AG04450 (cell line): Measurements from ENCODE around the gene DEPDC1B. TPM values are rescaled to one million over a fixed set of nuclear protein-coding genes. Genes with fewer than 3 reads are reported as not detected.
"Not testable (repeated sequence)": the region's sequence is repeated elsewhere in the genome, so short reads cannot be mapped to it uniquely, and the experiment has no call there.

ENCODE experiments used
- CTCF ChIA-PET: fragments of 300-600, 350-600 bp; formaldehyde crosslinking; extraction: SDS; loops from one replicate; lab custom pipeline; 2022; ENCODE audit warnings: antibody characterized with exemption, inconsistent platforms; lab: Charles Lee
- POLR2A ChIA-PET: fragments of 350-600 bp; formaldehyde crosslinking; extraction: SDS; loops from one replicate; lab custom pipeline; 2021; ENCODE audit warnings: antibody characterized with exemption, inconsistent platforms; lab: Yijun Ruan, JAX
- DNase-seq: peaks from one replicate; pipeline ENCODE4 v3.0.0-alpha.2; 2011; ENCODE audit warnings: low read depth, low spot score
- H3K27ac ChIP-seq: one replicate; pipeline ENCODE4 v1.5.1; 2012; ENCODE audit warnings: low read depth, low read length, control low read depth
- H3K27me3 ChIP-seq: one replicate; pipeline ENCODE4 v1.6.0; 2012; ENCODE audit warnings: low read length; ENCODE audit not compliant: control insufficient read depth, insufficient read depth
- H3K4me3 ChIP-seq: 2 replicates; pipeline ENCODE4 v1.5.1; 2011; ENCODE audit warnings: mild to moderate bottlenecking, low read depth, low read length, control low read depth
- H3K9me3 ChIP-seq: 2 replicates; pipeline ENCODE4 v1.5.1; 2012; ENCODE audit warnings: low read length; ENCODE audit not compliant: control insufficient read depth, insufficient read depth
- CTCF ChIP-seq: IDR thresholded peaks from 2 replicates; pipeline ENCODE4 v1.5.1; 2011; ENCODE audit warnings: low read depth, low read length, control low read depth, inconsistent platforms
- polyA plus RNA-seq: library from polyadenylated mRNA; depleted of rRNA; stranded (reverse); fragments of >200 nt; gene quantifications from 2 replicates; pipeline ENCODE4 v1.2.3, GENCODE V29; 2011

DEPDC1B gene
- polyA plus RNA-seq, 1 experiment: 5.4 TPM

DNA sequence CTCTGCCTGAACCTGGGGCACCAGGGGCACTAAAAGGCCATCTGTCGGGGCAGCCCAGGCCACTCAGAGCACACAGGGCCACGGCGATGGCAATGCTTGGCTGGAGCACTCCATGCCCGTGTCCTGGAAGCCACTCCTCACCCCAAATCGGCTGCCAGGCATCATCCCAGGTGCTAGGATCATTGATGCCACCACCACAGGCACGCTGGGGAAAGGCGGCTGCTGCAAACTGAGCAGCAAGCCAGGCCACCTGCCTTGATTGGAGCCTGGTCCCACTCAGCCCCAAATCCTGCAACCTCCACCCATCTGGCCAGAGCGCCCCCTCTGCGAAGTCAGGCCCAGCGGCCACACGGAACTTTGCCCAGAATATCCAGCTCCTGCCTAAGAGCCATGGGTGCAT, 67.8 kb downstream of the DEPDC1B start:
- POLR2A ChIA-PET: no interaction called here
- no peak for TF ChIP-seq CTCF
- DNase-seq: no peak
- CTCF ChIA-PET: no interaction called here
- H3K27ac ChIP-seq: no peak overlapping the region
- H3K4me3 ChIP-seq: no peak overlapping the region
- no peaks in the 10 kb centered on the region for H3K27me3 ChIP-seq
- H3K9me3 ChIP-seq: no peaks in the 10 kb centered on the region; the same call in 1 of the 2 replicates

GRCh38 chr5:60630836-60631235, 69.1 kb downstream of the DEPDC1B start:
- no peaks in the 10 kb centered on the region for H3K27me3 ChIP-seq
- CTCF ChIA-PET: no interaction called here
- no peaks in the 10 kb centered on the region; the same call in 1 of the 2 replicates for H3K9me3 ChIP-seq
- POLR2A ChIA-PET: no interaction called here
- TF ChIP-seq CTCF: no peak
- H3K4me3 ChIP-seq: no peak overlapping the region
- DNase-seq: no peak
- H3K27ac ChIP-seq: no peak overlapping the region

- POLR2A ChIA-PET: no interaction called here
- CTCF ChIA-PET: no interaction called here
- no peaks in the 10 kb centered on the region; the same call in 1 of the 2 replicates for H3K9me3 ChIP-seq
- no peak for DNase-seq
- H3K4me3 ChIP-seq: no peak overlapping the region
- TF ChIP-seq CTCF: no peak
- H3K27ac ChIP-seq: no peak overlapping the region
- H3K27me3 ChIP-seq: no peaks in the 10 kb centered on the region
These were observed 69.8 kb downstream of the DEPDC1B start for GRCh38 chr5:60630179-60630578.

GRCh38 chr5:60624875-60625274, 75.1 kb downstream of the DEPDC1B start:
- H3K9me3 ChIP-seq, POLR2A ChIA-PET, H3K27me3 ChIP-seq, H3K27ac ChIP-seq, DNase-seq, H3K4me3 ChIP-seq: not testable (repeated sequence)
- CTCF ChIA-PET: interaction anchor here (1.1 kb wide), 1 partner anchor 25 kb away, joined by 3 read pairs; no protein-coding TSS in a partner anchor

GRCh38 chr5:60620752-60621151, 79.2 kb downstream of the DEPDC1B start:
- H3K27me3 ChIP-seq, H3K4me3 ChIP-seq, POLR2A ChIA-PET, CTCF ChIA-PET, H3K27ac ChIP-seq, DNase-seq, H3K9me3 ChIP-seq: not testable (repeated sequence)

GRCh38 chr5:60613826-60614225, 86.1 kb downstream of the DEPDC1B start:
- no peaks in the 10 kb centered on the region; the same call in 1 of the 2 replicates for H3K9me3 ChIP-seq
- no peak overlapping the region for H3K4me3 ChIP-seq
- ChIA-PET POLR2A (no interaction called here), CTCF (no interaction called here)
- no peak overlapping the region for H3K27ac ChIP-seq
- DNase-seq: no peak
- no peaks in the 10 kb centered on the region for H3K27me3 ChIP-seq
- TF ChIP-seq CTCF: no peak
